HL-60 (cell line): ENCODE data around the gene LENEP.

Experiments
- DNase-seq, 2 experiments: peaks; one replicate each; pipeline ENCODE4 v3.0.0-alpha.2; 2010 to 2020; ENCODE audit warnings: low read depth in 1 of 2, low spot score in 1 of 2
- H3K27ac ChIP-seq: fragments of 250-450 bp; sonication (Bioruptor Pico); replicated peaks from 2 replicates; pipeline ENCODE4 v1.5.1; 2020; ENCODE audit warnings: mild to moderate bottlenecking, moderate library complexity
- H3K27me3 ChIP-seq: fragments of 250-450 bp; sonication (Bioruptor Pico); 2 replicates; pipeline ENCODE4 v1.5.1; 2021; ENCODE audit warnings: mild to moderate bottlenecking, moderate library complexity; ENCODE audit not compliant: insufficient read depth, poor library complexity, severe bottlenecking
- H3K4me3 ChIP-seq: replicated peaks from 2 replicates; pipeline ENCODE4 v1.5.1; 2011; ENCODE audit warnings: mild to moderate bottlenecking, control low read depth, low read length; ENCODE audit not compliant: insufficient read depth
- CTCF ChIP-seq: IDR thresholded peaks from one replicate; pipeline ENCODE4 v1.5.1; 2011; ENCODE audit warnings: low read length, control low read depth, inconsistent platforms; ENCODE audit not compliant: insufficient read depth
- GABPA ChIP-seq: IDR thresholded peaks from 2 replicates; pipeline ENCODE4 v1.6.1; 2012; ENCODE audit warnings: low read depth
- POLR2AphosphoS5 ChIP-seq: IDR thresholded peaks from 2 replicates; pipeline ENCODE4 v1.6.1; 2012; ENCODE audit warnings: low read depth
- REST ChIP-seq: IDR thresholded peaks from 2 replicates; pipeline ENCODE4 v1.6.1; 2012; ENCODE audit warnings: low read depth; ENCODE audit not compliant: insufficient replicate concordance
- SPI1 ChIP-seq: IDR thresholded peaks from 2 replicates; pipeline ENCODE4 v1.6.1; 2012; ENCODE audit warnings: low read depth, mild to moderate bottlenecking, borderline replicate concordance

Gene LENEP

GRCh38 chr1:154972517-154973343 is 20.7 kb upstream of the LENEP start:
- Histone ChIP-seq H3K4me3 (peak overlapping the region; percentile 53), H3K27ac (no peak overlapping the region), H3K27me3 (no peaks in the 10 kb centered on the region)
- TF ChIP-seq CTCF, result no peak
- TF ChIP-seq SPI1, result no peak
- no peak for TF ChIP-seq GABPA
- TF ChIP-seq POLR2AphosphoS5, result no peak
- no peak for TF ChIP-seq REST
- no peak for DNase-seq

GRCh38 chr1:154973344-154974101 is 19.9 kb upstream of the LENEP start:
- TF ChIP-seq CTCF (no peak), POLR2AphosphoS5 (no peak), GABPA (no peak), REST (no peak), SPI1 (no peak)
- peak; percentile 85 to 97 for DNase-seq
- no peaks in the 10 kb centered on the region for H3K27me3 ChIP-seq
- H3K27ac ChIP-seq, result peak overlapping the region; percentile 96
- peak overlapping the region; percentile 53 for H3K4me3 ChIP-seq

- peak within 1 kb of the TSS; percentile 96 for H3K27ac ChIP-seq
- TF ChIP-seq SPI1 (peak; percentile 29), POLR2AphosphoS5 (peak; percentile 96), CTCF (no peak), REST (peak; percentile 30), GABPA (peak; percentile 85)
- peak within 1 kb of the TSS; percentile 83 for H3K4me3 ChIP-seq
- H3K27me3 ChIP-seq, result no peaks in the 10 kb centered on the region
- peak; percentile 100 for DNase-seq
Observed at GRCh38 chr1:154974102-154974807, 19.1 kb upstream of the LENEP start, which contains the start of gene CKS1B. Gene CKS1B (plus strand): TSS chr1:154974681. CDS start chr1:154974746, 65 bp downstream.
